D721Med (cell line): ENCODE measurements around the gene PDE1A.

Experiments used
- DNase-seq: peaks from one replicate; pipeline ENCODE4 v3.0.0; 2011; ENCODE audit warnings: low spot score; ENCODE audit not compliant: insufficient read length
- FAIRE-seq: peaks from 2 replicates; lab custom pipeline; 2011; peaks lifted over from hg19 to GRCh38; lab: Jason Lieb, UNC
- TF ChIP-seq, protein P1 (sequence below): IDR thresholded peaks from 2 replicates; pipeline ENCODE4 v1.5.1; 2012; ENCODE audit warnings: mild to moderate bottlenecking, control low read depth; ENCODE audit not compliant: insufficient read depth; ENCODE audit errors: missing control alignments

The PDE1A gene

GRCh38 chr2:182265718-182266117, 161.1 kb downstream of the PDE1A start:
- no peak for DNase-seq
- no peak for FAIRE-seq
- TF ChIP-seq, protein P1, sequence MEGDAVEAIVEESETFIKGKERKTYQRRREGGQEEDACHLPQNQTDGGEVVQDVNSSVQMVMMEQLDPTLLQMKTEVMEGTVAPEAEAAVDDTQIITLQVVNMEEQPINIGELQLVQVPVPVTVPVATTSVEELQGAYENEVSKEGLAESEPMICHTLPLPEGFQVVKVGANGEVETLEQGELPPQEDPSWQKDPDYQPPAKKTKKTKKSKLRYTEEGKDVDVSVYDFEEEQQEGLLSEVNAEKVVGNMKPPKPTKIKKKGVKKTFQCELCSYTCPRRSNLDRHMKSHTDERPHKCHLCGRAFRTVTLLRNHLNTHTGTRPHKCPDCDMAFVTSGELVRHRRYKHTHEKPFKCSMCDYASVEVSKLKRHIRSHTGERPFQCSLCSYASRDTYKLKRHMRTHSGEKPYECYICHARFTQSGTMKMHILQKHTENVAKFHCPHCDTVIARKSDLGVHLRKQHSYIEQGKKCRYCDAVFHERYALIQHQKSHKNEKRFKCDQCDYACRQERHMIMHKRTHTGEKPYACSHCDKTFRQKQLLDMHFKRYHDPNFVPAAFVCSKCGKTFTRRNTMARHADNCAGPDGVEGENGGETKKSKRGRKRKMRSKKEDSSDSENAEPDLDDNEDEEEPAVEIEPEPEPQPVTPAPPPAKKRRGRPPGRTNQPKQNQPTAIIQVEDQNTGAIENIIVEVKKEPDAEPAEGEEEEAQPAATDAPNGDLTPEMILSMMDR = no peak

DNA sequence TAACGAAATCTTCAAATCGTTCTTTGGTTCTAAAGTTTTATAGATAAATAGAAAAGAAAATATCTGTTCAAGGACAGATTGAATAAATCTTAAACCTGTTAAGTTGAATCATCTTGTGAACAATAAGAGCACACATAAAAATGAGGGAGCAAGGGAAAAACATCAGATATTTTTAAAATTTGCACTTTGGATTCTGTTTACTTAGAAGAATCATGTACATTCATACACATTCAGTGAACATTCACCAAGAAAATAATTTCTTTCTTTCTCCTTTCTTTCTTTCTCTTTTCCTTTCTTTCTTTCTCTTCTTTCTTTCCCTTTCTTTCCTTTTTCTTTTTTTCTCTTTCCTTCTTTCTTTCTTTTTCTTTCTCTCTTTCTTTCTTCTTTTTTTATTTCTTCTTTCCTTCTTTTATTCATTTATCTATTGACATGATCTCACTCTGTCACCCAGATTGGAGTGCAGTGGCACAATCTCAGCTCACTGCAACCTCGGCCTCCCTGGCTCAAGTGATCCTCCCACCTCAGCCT, 164.9 kb downstream of the PDE1A start:
- DNase-seq (no peak), FAIRE-seq (no peak)
- TF ChIP-seq, protein P1 = no peak

- DNase-seq (no peak), FAIRE-seq (no peak)
- TF ChIP-seq, protein P1 = no peak
These were observed 167.1 kb downstream of the PDE1A start for GRCh38 chr2:182259629-182260150.

DNA sequence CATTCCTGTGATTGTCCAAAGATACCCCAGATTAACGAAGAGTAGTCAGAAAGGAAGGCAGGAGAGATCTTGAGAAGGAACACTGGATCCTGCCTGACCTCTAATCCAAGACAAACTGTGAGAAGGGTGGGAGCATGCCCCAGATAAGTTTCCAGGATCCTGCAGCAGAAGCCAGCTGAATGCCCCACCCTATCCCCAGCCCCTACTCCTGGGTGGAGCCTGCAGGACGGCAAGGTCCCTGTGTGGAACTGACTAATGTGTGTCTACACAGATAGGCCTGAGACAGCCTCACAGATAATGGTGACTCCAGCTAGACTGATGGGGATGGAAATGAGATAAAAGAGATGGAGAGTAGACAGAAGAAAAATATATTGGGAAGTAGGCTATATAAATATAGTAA, 174.3 kb downstream of the PDE1A start:
- TF ChIP-seq, protein P1 = no peak
- DNase-seq (no peak), FAIRE-seq (no peak)

GRCh38 chr2:182248898-182249297, 177.9 kb downstream of the PDE1A start:
- FAIRE-seq (no peak), DNase-seq (no peak)
- TF ChIP-seq, protein P1 = no peak

GRCh38 chr2:182248362-182248761, 178.5 kb downstream of the PDE1A start:
- TF ChIP-seq, protein P1 = no peak
- DNase-seq (no peak), FAIRE-seq (no peak)

DNA sequence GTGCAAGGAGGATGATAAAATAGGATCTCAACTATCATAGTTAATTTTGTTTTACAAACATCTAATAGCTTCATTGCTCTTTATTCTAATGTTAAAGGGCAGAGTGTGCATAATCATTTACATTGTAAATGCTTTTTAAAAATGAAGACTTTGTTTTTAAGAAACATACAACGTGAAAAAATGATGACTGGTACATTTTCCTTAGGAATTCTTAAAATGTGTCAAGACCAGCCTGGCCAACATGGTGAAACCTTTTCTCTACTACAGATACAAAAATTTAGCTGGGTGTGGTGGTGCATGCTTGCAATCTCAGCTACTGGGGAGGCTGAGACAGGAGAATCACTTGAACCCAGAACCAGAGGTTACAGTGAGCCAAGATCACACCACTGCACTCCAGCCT, 179.0 kb downstream of the PDE1A start:
- TF ChIP-seq, protein P1 = no peak
- FAIRE-seq (no peak), DNase-seq (no peak)
